GM13977 (cell line): Measurements from ENCODE around the gene KRT15.

Experiments used
- DNase-seq: peaks from one replicate; pipeline ENCODE4 v3.0.0; 2012; ENCODE audit warnings: low spot score
- CTCF ChIP-seq: IDR thresholded peaks from 2 replicates; pipeline ENCODE4 v1.5.1; 2012; ENCODE audit warnings: mild to moderate bottlenecking, control low read depth; ENCODE audit not compliant: insufficient read depth; ENCODE audit errors: extremely low read depth, missing control alignments
- in situ Hi-C: fragments of 300-500 bp; cut with MboI; formaldehyde crosslinking; loops from one replicate; pipeline ENCODE4 v1.12.0; 2022; ENCODE audit warnings: low sequenced_read_pairs, low pct_unique_long_range_greater_than_20kb, mixed read lengths, inconsistent platforms; ENCODE audit not compliant: unreplicated experiment

KRT15 gene

GRCh38 chr17:41505809-41506767 is 12.6 kb downstream of the KRT15 start:
- DNase-seq: no peak
- TF ChIP-seq CTCF: no peak
- in situ Hi-C loops: no loop called here

GRCh38 chr17:41505007-41505808 is 13.5 kb downstream of the KRT15 start, which contains the start of gene KRT13:
KRT13 (minus strand) TSS chr17:41505612; CDS start chr17:41505550, 62 bp downstream.
- no peak for TF ChIP-seq CTCF
- in situ Hi-C loops: no loop called here
- DNase-seq: no peak

- TF ChIP-seq CTCF: no peak
- DNase-seq: no peak
- in situ Hi-C loops: no loop called here
Observed at GRCh38 chr17:41504246-41504977, 14.3 kb downstream of the KRT15 start.

- DNase-seq: no peak
- TF ChIP-seq CTCF: no peak
- in situ Hi-C loops: no loop called here
Observed at GRCh38 chr17:41503202-41503601, 15.5 kb downstream of the KRT15 start.

GRCh38 chr17:41500131-41500911 is 18.4 kb downstream of the KRT15 start:
- in situ Hi-C loops: no loop called here
- DNase-seq: no peak
- no peak for TF ChIP-seq CTCF

GRCh38 chr17:41499714-41500113 is 19.0 kb downstream of the KRT15 start:
- DNase-seq: no peak
- in situ Hi-C loops: loop anchor here (25.0 kb wide), 1 partner anchor 88 kb away; the partner anchor contains the start of gene KRT14
- TF ChIP-seq CTCF: no peak
